ENCODE data around the gene ZSCAN5B. TPM values are rescaled to one million over a fixed set of nuclear protein-coding genes. Genes with fewer than 3 reads are reported as not detected.

ZSCAN5B gene
- total and polyA plus RNA-seq, 2 of the 13 experiments (the other 11 are each of a cell fraction or from before 2014, with no cell fraction given) = not detected

GRCh38 chr19:56142087-56142787 is 55.3 kb downstream of the ZSCAN5B start (continued):
- no peak for TF ChIP-seq DBP (CRISPR knock-in tag; IDR thresholded peaks at IDR 0.05; ENCODE audit: not compliant biosample characterization)
- peak; percentile 47; the same call in 1 of the 2 replicates for TF ChIP-seq ZBTB34 (CRISPR knock-in tag; IDR thresholded peaks at IDR 0.05)
- no peak for TF ChIP-seq HMG20B (CRISPR knock-in tag; conservative IDR thresholded peaks at IDR 0.05)
- 0 out of 2 replicates have a peak, but pooled peaks have one; percentile 44 for TF ChIP-seq CBFB (CRISPR knock-in tag; IDR thresholded peaks at IDR 0.05)
- no peak for TF ChIP-seq ATM (IDR thresholded peaks at IDR 0.05; ENCODE audit: borderline replicate concordance)
- TF ChIP-seq SKI (IDR thresholded peaks at IDR 0.05; ENCODE audit: partially characterized antibody) = peak; percentile 67
- TF ChIP-seq CENPBD1 (CRISPR knock-in tag; IDR thresholded peaks at IDR 0.05; ENCODE audit: borderline replicate concordance, low read depth) = 0 out of 2 replicates have a peak, but pooled peaks have one; percentile 32
- TF ChIP-seq USF2 (IDR thresholded peaks at IDR 0.05; ENCODE audit: low read depth, low read length) = no peak
- peak; percentile 16; the same call in 1 of the 2 replicates for TF ChIP-seq USF2 (CRISPR knock-in tag; IDR thresholded peaks at IDR 0.05; ENCODE audit: borderline replicate concordance)
- TF ChIP-seq HNF1A (IDR thresholded peaks at IDR 0.05; ENCODE audit: low read depth) = 0 out of 2 replicates have a peak, but pooled peaks have one; percentile 31
- no peak; the same call in 1 of the 2 replicates for TF ChIP-seq HNF1A (CRISPR knock-in tag; IDR thresholded peaks at IDR 0.05; ENCODE audit: borderline replicate concordance)
- peak; percentile 48 for TF ChIP-seq HNF1B (CRISPR knock-in tag; IDR thresholded peaks at IDR 0.05)
- peak; percentile 90 for TF ChIP-seq HDAC2 (CRISPR knock-in tag; IDR thresholded peaks at IDR 0.05)
- TF ChIP-seq KDM1A (CRISPR knock-in tag; IDR thresholded peaks at IDR 0.05) = no peak
- peak; percentile 77; the same call in 1 of the 2 replicates for TF ChIP-seq RCOR2 (CRISPR knock-in tag; IDR thresholded peaks at IDR 0.05)
- no peak for TF ChIP-seq MNT (IDR thresholded peaks at IDR 0.05)
